ENCODE results near the gene CPT2. TPM values are rescaled to one million over a fixed set of nuclear protein-coding genes. Genes with fewer than 3 reads are reported as not detected.

The CPT2 gene
- total and polyA plus RNA-seq, 2 of the 13 experiments (the other 11 are each of a cell fraction or from before 2014, with no cell fraction given) = 12.6 to 14.6 TPM

GRCh38 chr1:53220171-53220961 is 23.7 kb downstream of the CPT2 start, which contains the start of gene CZIB (continued):
- TF ChIP-seq ARID5B (CRISPR knock-in tag; IDR thresholded peaks at IDR 0.05) (peak; percentile 69), SP4 (CRISPR knock-in tag; IDR thresholded peaks at IDR 0.05) (peak; percentile 81), ZIK1 (CRISPR knock-in tag; IDR thresholded peaks at IDR 0.05; ENCODE audit: borderline replicate concordance, low read depth) (peak; percentile 90; the same call in 1 of the 2 replicates), GZF1 (CRISPR knock-in tag; IDR thresholded peaks at IDR 0.05) (peak; percentile 72), PREB (CRISPR knock-in tag; IDR thresholded peaks at IDR 0.05) (0 out of 2 replicates have a peak, but pooled peaks have one; percentile 83), THAP8 (CRISPR knock-in tag; IDR thresholded peaks at IDR 0.05; ENCODE audit: borderline replicate concordance) (no peak), MLX (CRISPR knock-in tag; IDR thresholded peaks at IDR 0.05) (no peak), ZNF576 (CRISPR knock-in tag; IDR thresholded peaks at IDR 0.05) (no peak), ZNF33B (CRISPR knock-in tag; IDR thresholded peaks at IDR 0.05) (peak; percentile 55; the same call in 1 of the 2 replicates), SIN3B (IDR thresholded peaks at IDR 0.05; ENCODE audit: low read length) (no peak; the same call in 1 of the 2 replicates), SRSF4 (IDR thresholded peaks at IDR 0.05; ENCODE audit: low read depth, low read length, poor library complexity, severe bottlenecking) (no peak), ZMYM3 (CRISPR knock-in tag; IDR thresholded peaks at IDR 0.05) (peak; percentile 67; the same call in 1 of the 2 replicates), ZNF800 (CRISPR knock-in tag; IDR thresholded peaks at IDR 0.05) (peak; percentile 71; the same call in 1 of the 2 replicates), ZNF484 (CRISPR knock-in tag; IDR thresholded peaks at IDR 0.05; ENCODE audit: borderline replicate concordance, low read depth) (peak; percentile 86; the same call in 1 of the 2 replicates), ZBTB4 (CRISPR knock-in tag; IDR thresholded peaks at IDR 0.05; ENCODE audit: borderline replicate concordance) (peak; percentile 89; the same call in 1 of the 2 replicates)
